OCI-LY3 (cell line): ENCODE measurements around the gene BCKDK.

Experiments used
- H2AFZ ChIP-seq: fragments of 200-600, 300-600 bp; shearing (Covaris generic); 2 replicates; pipeline ENCODE4 v1.6.0; 2014; ENCODE audit warnings: antibody characterized with exemption, low read depth, low read length
- H3K27ac ChIP-seq: fragments of 200-600, 300-600 bp; sonication (generic); 2 replicates; pipeline ENCODE4 v1.5.1; 2014; ENCODE audit warnings: mild to moderate bottlenecking, low read length, moderate library complexity, mixed read lengths
- H3K27me3 ChIP-seq: fragments of 200-600, 300-600 bp; sonication (generic); 2 replicates; pipeline ENCODE4 v1.6.1; 2014; ENCODE audit warnings: low read depth, low read length, mixed read lengths
- H3K36me3 ChIP-seq: fragments of 200-600, 300-600 bp; sonication (generic); replicated peaks from 2 replicates; pipeline ENCODE3; 2014; ENCODE audit warnings: low read depth, low read length, mixed read lengths
- H3K4me1 ChIP-seq: fragments of 300-600, 200-600 bp; sonication (generic); 2 replicates; pipeline ENCODE4 v1.6.1; 2014; ENCODE audit warnings: low read length, mixed read lengths
- H3K4me2 ChIP-seq: fragments of 200-600, 300-600 bp; sonication (generic); 2 replicates; pipeline ENCODE4 v1.6.1; 2014; ENCODE audit warnings: low read length, mixed read lengths
- H3K4me3 ChIP-seq: fragments of 300-600, 200-600 bp; sonication (generic); 2 replicates; pipeline ENCODE4 v1.5.1; 2014; ENCODE audit warnings: antibody characterized with exemption, mild to moderate bottlenecking, low read length, moderate library complexity
- H3K79me2 ChIP-seq: fragments of 300-600, 200-600 bp; shearing (Covaris generic); 2 replicates; pipeline ENCODE4 v1.6.1; 2014; ENCODE audit warnings: mild to moderate bottlenecking, low read length, mixed read lengths
- H3K9ac ChIP-seq: fragments of 300-600, 200-600 bp; shearing (Covaris generic); 2 replicates; pipeline ENCODE4 v1.6.0; 2014; ENCODE audit warnings: mild to moderate bottlenecking, low read length, moderate library complexity
- H3K9me3 ChIP-seq: fragments of 200-600, 300-600 bp; shearing (Covaris generic); 2 replicates; pipeline ENCODE4 v1.6.1; 2014; ENCODE audit warnings: low read length, mixed read lengths; ENCODE audit not compliant: insufficient read depth
- H4K20me1 ChIP-seq: fragments of 200-600, 300-600 bp; sonication (generic); 2 replicates; pipeline ENCODE4 v1.6.1; 2016; ENCODE audit warnings: low read length, mixed read lengths; ENCODE audit not compliant: insufficient read depth
- EZH2phosphoT487 ChIP-seq: fragments of 200-600 bp; shearing (Covaris generic); IDR thresholded peaks from 2 replicates; pipeline ENCODE4 v1.6.1; 2018; ENCODE audit warnings: antibody characterized with exemption, mixed run types, low read depth
- TF ChIP-seq, protein P1 (sequence below): fragments of 200-600, 300-600 bp; sonication (generic); IDR thresholded peaks from 2 replicates; pipeline ENCODE4 v1.5.1; 2014; ENCODE audit warnings: antibody characterized with exemption, low read length, low read depth

The BCKDK gene

DNA sequence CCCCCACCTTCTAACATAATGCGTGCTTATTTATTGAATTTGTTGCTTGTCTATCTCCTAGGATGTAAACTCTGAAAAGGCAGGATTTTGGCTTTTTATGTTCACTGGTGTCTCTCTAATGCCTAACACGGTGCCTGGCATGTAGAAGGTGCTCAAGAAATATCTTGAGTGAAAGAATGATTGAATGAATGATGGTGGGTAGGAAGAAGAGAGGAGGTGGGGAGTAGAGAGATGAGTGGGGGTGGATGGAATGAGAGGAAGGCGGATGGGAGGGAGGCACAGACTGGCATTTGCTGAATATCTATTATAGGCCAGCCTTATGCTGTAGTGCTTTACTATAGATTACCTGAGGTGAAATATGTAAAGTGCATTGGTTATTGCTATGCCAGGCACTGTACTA lies 39.4 kb downstream of the BCKDK start:
- H4K20me1 ChIP-seq, result no peaks in the 10 kb centered on the region
- no peak overlapping the region for H2AFZ ChIP-seq
- peaks cover 5% of the 10 kb centered on the region; the same call in 1 of the 2 replicates for H3K4me1 ChIP-seq
- no peak overlapping the region for H3K9ac ChIP-seq
- no peak overlapping the region for H3K27ac ChIP-seq
- H3K9me3 ChIP-seq, result no peaks in the 10 kb centered on the region
- H3K36me3 ChIP-seq, result no peaks in the 10 kb centered on the region
- H3K4me2 ChIP-seq, result no peak overlapping the region
- no peaks in the 10 kb centered on the region for H3K79me2 ChIP-seq
- TF ChIP-seq, protein P1, sequence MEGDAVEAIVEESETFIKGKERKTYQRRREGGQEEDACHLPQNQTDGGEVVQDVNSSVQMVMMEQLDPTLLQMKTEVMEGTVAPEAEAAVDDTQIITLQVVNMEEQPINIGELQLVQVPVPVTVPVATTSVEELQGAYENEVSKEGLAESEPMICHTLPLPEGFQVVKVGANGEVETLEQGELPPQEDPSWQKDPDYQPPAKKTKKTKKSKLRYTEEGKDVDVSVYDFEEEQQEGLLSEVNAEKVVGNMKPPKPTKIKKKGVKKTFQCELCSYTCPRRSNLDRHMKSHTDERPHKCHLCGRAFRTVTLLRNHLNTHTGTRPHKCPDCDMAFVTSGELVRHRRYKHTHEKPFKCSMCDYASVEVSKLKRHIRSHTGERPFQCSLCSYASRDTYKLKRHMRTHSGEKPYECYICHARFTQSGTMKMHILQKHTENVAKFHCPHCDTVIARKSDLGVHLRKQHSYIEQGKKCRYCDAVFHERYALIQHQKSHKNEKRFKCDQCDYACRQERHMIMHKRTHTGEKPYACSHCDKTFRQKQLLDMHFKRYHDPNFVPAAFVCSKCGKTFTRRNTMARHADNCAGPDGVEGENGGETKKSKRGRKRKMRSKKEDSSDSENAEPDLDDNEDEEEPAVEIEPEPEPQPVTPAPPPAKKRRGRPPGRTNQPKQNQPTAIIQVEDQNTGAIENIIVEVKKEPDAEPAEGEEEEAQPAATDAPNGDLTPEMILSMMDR, result no peak
- TF ChIP-seq EZH2phosphoT487, result no peak
- peaks cover 7% of the 10 kb centered on the region for H3K27me3 ChIP-seq
- no peak overlapping the region for H3K4me3 ChIP-seq

DNA sequence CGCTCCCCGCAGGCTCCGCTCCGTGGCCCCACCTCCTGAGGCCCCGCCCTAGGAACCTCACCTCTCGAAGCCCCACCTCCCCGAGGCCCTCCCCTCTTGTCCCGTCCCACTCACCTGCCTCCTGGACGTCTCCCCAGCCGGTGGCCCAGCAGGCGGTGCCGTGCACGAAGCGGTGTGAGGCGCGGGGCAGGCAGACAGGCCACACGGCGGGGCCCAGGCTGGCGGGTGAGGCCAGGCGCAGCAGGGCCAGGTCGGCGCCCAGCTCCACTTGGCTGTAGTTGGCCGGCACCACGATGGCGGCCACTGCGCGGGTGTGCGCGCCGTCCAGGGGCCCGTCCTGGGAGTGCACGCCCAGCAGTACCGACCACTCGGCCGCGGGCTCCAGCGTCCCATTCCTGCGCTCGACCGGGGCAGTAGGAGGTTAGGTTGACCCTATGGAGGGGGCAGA lies 40.1 kb downstream of the BCKDK start:
- Histone ChIP-seq H3K4me2 (no peak overlapping the region), H3K4me3 (no peak overlapping the region)

DNA sequence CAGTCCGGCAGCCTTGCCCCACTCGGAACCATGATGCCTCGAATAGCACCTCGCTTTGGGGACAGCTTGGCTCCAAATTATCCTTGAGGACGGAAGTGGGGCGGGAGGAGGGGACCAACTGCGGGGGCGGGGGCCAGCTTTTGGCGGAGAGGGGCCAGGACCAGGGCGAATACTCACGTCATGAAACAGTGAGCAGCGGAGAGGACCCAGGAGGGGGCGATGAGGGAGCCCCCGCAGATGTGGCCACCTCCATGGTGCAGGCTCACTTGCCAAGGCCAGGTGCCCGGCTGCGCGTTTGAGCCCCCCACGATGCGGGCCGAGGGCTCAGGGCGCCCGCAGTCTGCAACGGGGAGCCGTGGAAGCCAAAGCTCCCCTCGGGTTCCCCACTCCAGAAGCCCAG lies 40.7 kb downstream of the BCKDK start:
- no peaks in the 10 kb centered on the region for H3K36me3 ChIP-seq
- no peaks in the 10 kb centered on the region for H3K4me1 ChIP-seq
- TF ChIP-seq, protein P1, result no peak
- no peak for TF ChIP-seq EZH2phosphoT487
- no peak overlapping the region for H2AFZ ChIP-seq
- H3K4me3 ChIP-seq, result no peak overlapping the region
- no peaks in the 10 kb centered on the region for H4K20me1 ChIP-seq
- H3K9ac ChIP-seq, result no peak overlapping the region
- H3K9me3 ChIP-seq, result no peaks in the 10 kb centered on the region
- H3K79me2 ChIP-seq, result no peaks in the 10 kb centered on the region
- H3K4me2 ChIP-seq, result no peak overlapping the region
- H3K27ac ChIP-seq, result no peak overlapping the region
- peaks cover 7% of the 10 kb centered on the region for H3K27me3 ChIP-seq

More for the DNA sequence above, 40.1 kb downstream of the BCKDK start:
- Histone ChIP-seq H3K9ac (no peak overlapping the region), H4K20me1 (no peaks in the 10 kb centered on the region), H3K27me3 (peaks cover 7% of the 10 kb centered on the region), H3K27ac (no peak overlapping the region), H2AFZ (no peak overlapping the region), H3K79me2 (no peaks in the 10 kb centered on the region), H3K36me3 (no peaks in the 10 kb centered on the region), H3K4me1 (no peaks in the 10 kb centered on the region), H3K9me3 (no peaks in the 10 kb centered on the region)
- TF ChIP-seq EZH2phosphoT487, result no peak
- TF ChIP-seq, protein P1, result no peak

DNA sequence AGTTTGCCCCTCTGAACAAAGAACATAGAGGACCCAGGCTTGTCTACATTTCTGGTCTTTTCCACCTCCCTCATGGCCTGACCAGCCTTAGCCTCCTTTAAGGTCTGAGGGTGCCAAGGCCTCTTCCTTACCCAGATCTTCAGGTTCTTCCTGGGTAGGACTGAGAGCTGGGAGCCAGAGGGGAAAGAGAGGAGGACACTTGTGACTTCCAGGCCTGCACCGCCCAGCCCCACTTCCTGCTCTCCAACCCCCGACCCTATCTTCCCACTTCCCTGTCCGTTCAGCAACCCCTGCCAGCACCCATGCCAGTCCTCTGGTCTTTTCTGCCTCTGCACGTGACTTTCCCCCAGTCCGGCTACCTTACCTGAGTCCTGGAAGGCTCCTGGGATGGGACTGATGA lies 41.1 kb downstream of the BCKDK start:
- TF ChIP-seq, protein P1, result no peak
- no peak for TF ChIP-seq EZH2phosphoT487
- no peaks in the 10 kb centered on the region for H3K36me3 ChIP-seq
- no peaks in the 10 kb centered on the region for H3K79me2 ChIP-seq
- H3K4me3 ChIP-seq, result no peak overlapping the region
- no peak overlapping the region for H3K9ac ChIP-seq
- H3K27me3 ChIP-seq, result peaks cover 7% of the 10 kb centered on the region
- no peaks in the 10 kb centered on the region for H4K20me1 ChIP-seq
- no peak overlapping the region for H3K4me2 ChIP-seq
- H3K9me3 ChIP-seq, result no peaks in the 10 kb centered on the region
- H3K27ac ChIP-seq, result no peak overlapping the region
- H3K4me1 ChIP-seq, result no peaks in the 10 kb centered on the region
- H2AFZ ChIP-seq, result no peak overlapping the region
